GM21576 (cell line): Measurements from ENCODE around the gene NDUFA11.
"Not testable (repeated sequence)": the region's sequence is repeated elsewhere in the genome, so short reads cannot be mapped to it uniquely, and the experiment has no call there.

Experiments used
- ATAC-seq: cut with Tn5 transposase; IDR thresholded peaks from one replicate; pipeline ENCODE4 v1.9.1; 2021; ENCODE audit warnings: mild to moderate bottlenecking, moderate library complexity; ENCODE audit not compliant: unreplicated experiment

The NDUFA11 gene

GRCh38 chr19:5891572-5891937, 12.0 kb downstream of the NDUFA11 start:
- ATAC-seq, result no peak

GRCh38 chr19:5890099-5890498, 13.5 kb downstream of the NDUFA11 start:
- ATAC-seq, result no peak

- no peak for ATAC-seq
Observed at GRCh38 chr19:5889288-5889971, 14.2 kb downstream of the NDUFA11 start.

GRCh38 chr19:5884065-5884811, 19.4 kb downstream of the NDUFA11 start:
- not testable (repeated sequence) for ATAC-seq

GRCh38 chr19:5883157-5883873, 20.3 kb downstream of the NDUFA11 start:
- ATAC-seq, result not testable (repeated sequence)

GRCh38 chr19:5882421-5882968, 21.1 kb downstream of the NDUFA11 start:
- ATAC-seq, result no peak

- ATAC-seq, result no peak
Observed at GRCh38 chr19:5881543-5882299, 21.9 kb downstream of the NDUFA11 start.

GRCh38 chr19:5880604-5881078, 22.9 kb downstream of the NDUFA11 start:
- no peak for ATAC-seq

- ATAC-seq, result no peak
Observed at GRCh38 chr19:5880196-5880595, 23.4 kb downstream of the NDUFA11 start.

- ATAC-seq, result no peak
Observed at GRCh38 chr19:5877882-5878281, 25.7 kb downstream of the NDUFA11 start.

GRCh38 chr19:5877427-5877826, 26.2 kb downstream of the NDUFA11 start:
- ATAC-seq, result no peak

GRCh38 chr19:5874496-5874895, 29.1 kb downstream of the NDUFA11 start:
- not testable (repeated sequence) for ATAC-seq

- no peak for ATAC-seq
Observed at GRCh38 chr19:5873617-5874199, 29.9 kb downstream of the NDUFA11 start.

GRCh38 chr19:5870986-5871394, 32.6 kb downstream of the NDUFA11 start:
- no peak for ATAC-seq

- no peak for ATAC-seq
Observed at GRCh38 chr19:5867201-5868136, 36.1 kb downstream of the NDUFA11 start.

GRCh38 chr19:5865772-5866171, 37.8 kb downstream of the NDUFA11 start:
- ATAC-seq, result no peak

- ATAC-seq, result no peak
Observed at GRCh38 chr19:5864725-5865486, 38.7 kb downstream of the NDUFA11 start.

- ATAC-seq, result no peak
Observed at GRCh38 chr19:5864013-5864720, 39.4 kb downstream of the NDUFA11 start.
